ENCODE measurements around the gene NENF.

- TF ChIP-seq, protein P1, sequence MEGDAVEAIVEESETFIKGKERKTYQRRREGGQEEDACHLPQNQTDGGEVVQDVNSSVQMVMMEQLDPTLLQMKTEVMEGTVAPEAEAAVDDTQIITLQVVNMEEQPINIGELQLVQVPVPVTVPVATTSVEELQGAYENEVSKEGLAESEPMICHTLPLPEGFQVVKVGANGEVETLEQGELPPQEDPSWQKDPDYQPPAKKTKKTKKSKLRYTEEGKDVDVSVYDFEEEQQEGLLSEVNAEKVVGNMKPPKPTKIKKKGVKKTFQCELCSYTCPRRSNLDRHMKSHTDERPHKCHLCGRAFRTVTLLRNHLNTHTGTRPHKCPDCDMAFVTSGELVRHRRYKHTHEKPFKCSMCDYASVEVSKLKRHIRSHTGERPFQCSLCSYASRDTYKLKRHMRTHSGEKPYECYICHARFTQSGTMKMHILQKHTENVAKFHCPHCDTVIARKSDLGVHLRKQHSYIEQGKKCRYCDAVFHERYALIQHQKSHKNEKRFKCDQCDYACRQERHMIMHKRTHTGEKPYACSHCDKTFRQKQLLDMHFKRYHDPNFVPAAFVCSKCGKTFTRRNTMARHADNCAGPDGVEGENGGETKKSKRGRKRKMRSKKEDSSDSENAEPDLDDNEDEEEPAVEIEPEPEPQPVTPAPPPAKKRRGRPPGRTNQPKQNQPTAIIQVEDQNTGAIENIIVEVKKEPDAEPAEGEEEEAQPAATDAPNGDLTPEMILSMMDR (conservative IDR thresholded peaks at IDR 0.05; ENCODE audit: low read depth, low read length): no peak
- no peak for TF ChIP-seq EZH2 (IDR thresholded peaks at IDR 0.05; ENCODE audit: borderline replicate concordance, low read depth, low read length, poor library complexity, severe bottlenecking)
Observed at GRCh38 chr1:212440419-212440818, 7.7 kb downstream of the NENF start.
